Endometrial microvascular endothelial cells (primary cell): ENCODE data around the gene TMEM109. TPM values are rescaled to one million over a fixed set of nuclear protein-coding genes. Genes with fewer than 3 reads are reported as not detected.

Experiments
- in situ Hi-C: cut with HindIII; loops from 2 replicates; pipeline ENCODE4 v1.10.0; 2017; ENCODE audit warnings: low sequenced_read_pairs, low pct_unique_long_range_greater_than_20kb; ENCODE audit errors: inconsistent ontology term
- total RNA-seq: library from RNA; depleted of rRNA; stranded (reverse); fragments of >200 nt; gene quantifications from one replicate; pipeline ENCODE4 v1.2.3, GENCODE V29; 2015; ENCODE audit errors: inconsistent ontology term

The TMEM109 gene
- total RNA-seq, 1 donor from 2014 or later: 190 TPM

GRCh38 chr11:60875366-60876167, 38.4 kb upstream of the TMEM109 start:
- in situ Hi-C loops: no loop called here

- in situ Hi-C loops: no loop called here
These were observed 37.8 kb upstream of the TMEM109 start for GRCh38 chr11:60876168-60876485.

- in situ Hi-C loops: no loop called here
These were observed 35.5 kb upstream of the TMEM109 start for GRCh38 chr11:60878245-60879101.

GRCh38 chr11:60879104-60879503, 34.9 kb upstream of the TMEM109 start:
- in situ Hi-C loops: no loop called here

GRCh38 chr11:60879971-60880588, 33.9 kb upstream of the TMEM109 start:
- in situ Hi-C loops: no loop called here

GRCh38 chr11:60880643-60881282, 33.2 kb upstream of the TMEM109 start:
- in situ Hi-C loops: no loop called here

- in situ Hi-C loops: no loop called here
These were observed 26.4 kb upstream of the TMEM109 start for GRCh38 chr11:60887556-60887955.

- in situ Hi-C loops: no loop called here
These were observed 24.1 kb upstream of the TMEM109 start for GRCh38 chr11:60889869-60890311.

GRCh38 chr11:60890696-60891095, 23.3 kb upstream of the TMEM109 start:
- in situ Hi-C loops: no loop called here

- in situ Hi-C loops: no loop called here
These were observed 22.7 kb upstream of the TMEM109 start for GRCh38 chr11:60891103-60891741.

- in situ Hi-C loops: no loop called here
These were observed 18.3 kb upstream of the TMEM109 start for GRCh38 chr11:60895687-60896086.

GRCh38 chr11:60897496-60897895, 16.5 kb upstream of the TMEM109 start:
- in situ Hi-C loops: no loop called here

GRCh38 chr11:60899046-60899936, 14.7 kb upstream of the TMEM109 start:
- in situ Hi-C loops: no loop called here

GRCh38 chr11:60899977-60900376, 14.0 kb upstream of the TMEM109 start:
- in situ Hi-C loops: no loop called here

GRCh38 chr11:60900673-60901404, 13.1 kb upstream of the TMEM109 start:
- in situ Hi-C loops: no loop called here

GRCh38 chr11:60902625-60903024, 11.3 kb upstream of the TMEM109 start:
- in situ Hi-C loops: no loop called here

GRCh38 chr11:60905047-60905446, 8.9 kb upstream of the TMEM109 start:
- in situ Hi-C loops: no loop called here
